WTC11 (cell line): ENCODE results near the gene HBZ. TPM values are rescaled to one million over a fixed set of nuclear protein-coding genes. Genes with fewer than 3 reads are reported as not detected.

Experiments
- ATAC-seq: fragments of 200-7000 bp; cut with Tn5 transposase; 2 replicates; pipeline ENCODE4 v1.10.0; 2021; ENCODE audit warnings: mild to moderate bottlenecking, moderate library complexity
- CTCF ChIA-PET: fragments of 300-600 bp; sonication (Branson Sonifier 250); formaldehyde crosslinking; loops from one replicate; lab custom pipeline; 2021; ENCODE audit warnings: antibody characterized with exemption; lab: Charles Lee
- POLR2A ChIA-PET: fragments of 350-600 bp; sonication (Branson Sonifier 250); formaldehyde crosslinking; loops from one replicate; lab custom pipeline; 2021; ENCODE audit warnings: antibody characterized with exemption; lab: Charles Lee
- DNase-seq: peaks from one replicate; pipeline ENCODE4 v3.0.0; 2021; ENCODE audit warnings: low spot score
- H3K27ac Mint-ChIP-seq: 2 replicates; pipeline ENCODE4 v1.8.0; 2021; ENCODE audit warnings: mixed read lengths
- H3K27me3 Mint-ChIP-seq: 2 replicates; pipeline ENCODE4 v1.8.0; 2021; ENCODE audit warnings: low read depth, mild to moderate bottlenecking, moderate library complexity, mixed read lengths
- H3K36me3 Mint-ChIP-seq: 2 replicates; pipeline ENCODE4 v1.8.0; 2021; ENCODE audit warnings: mixed read lengths
- H3K4me1 Mint-ChIP-seq: 2 replicates; pipeline ENCODE4 v1.8.0; 2022; ENCODE audit warnings: mixed read lengths
- H3K4me3 Mint-ChIP-seq: 2 replicates; pipeline ENCODE4 v1.8.0; 2021; ENCODE audit warnings: mild to moderate bottlenecking, moderate library complexity, mixed read lengths
- H3K9me3 Mint-ChIP-seq: 2 replicates; pipeline ENCODE4 v1.8.0; 2021; ENCODE audit warnings: mixed read lengths
- GABPB1 ChIP-seq: sonication (generic); formaldehyde crosslinking; IDR thresholded peaks from 2 replicates; pipeline ENCODE4 v1.8.1; 2023; ENCODE audit warnings: mild to moderate bottlenecking, missing genetic modification reagents
- JAZF1 ChIP-seq: fragments of 250-450 bp; sonication (Bioruptor Pico); IDR thresholded peaks from 2 replicates; pipeline ENCODE4 v1.9.0; 2021; ENCODE audit warnings: moderate library complexity, mild to moderate bottlenecking, inconsistent platforms
- RELA ChIP-seq: sonication (generic); formaldehyde crosslinking; IDR thresholded peaks from 2 replicates; pipeline ENCODE4 v1.8.1; 2022; ENCODE audit warnings: missing genetic modification reagents, mild to moderate bottlenecking, borderline replicate concordance
- SMAD3 ChIP-seq: sonication (generic); formaldehyde crosslinking; IDR thresholded peaks from 2 replicates; pipeline ENCODE4 v1.8.0; 2022; ENCODE audit warnings: missing genetic modification reagents, mild to moderate bottlenecking, borderline replicate concordance
- SOX15 ChIP-seq: fragments of 250-450 bp; sonication (Bioruptor Pico); IDR thresholded peaks from 2 replicates; pipeline ENCODE4 v1.9.0; 2021; ENCODE audit warnings: mild to moderate bottlenecking
- SP1 ChIP-seq: sonication (generic); formaldehyde crosslinking; conservative IDR thresholded peaks from 2 replicates; pipeline ENCODE4 v1.8.1; 2022; ENCODE audit warnings: missing genetic modification reagents
- ZNF219 ChIP-seq: sonication (generic); formaldehyde crosslinking; IDR thresholded peaks from 2 replicates; pipeline ENCODE4 v1.8.0; 2023; ENCODE audit warnings: missing genetic modification reagents, mild to moderate bottlenecking, borderline replicate concordance
- ZNF423 ChIP-seq: fragments of 250-450 bp; sonication (Bioruptor Pico); IDR thresholded peaks from 2 replicates; pipeline ENCODE4 v2.1.2; 2022; ENCODE audit warnings: mild to moderate bottlenecking, moderate library complexity
- ZNF671 ChIP-seq: fragments of 250-450 bp; sonication (Bioruptor Pico); IDR thresholded peaks from 2 replicates; pipeline ENCODE4 v1.8.0; 2021; ENCODE audit warnings: mild to moderate bottlenecking
- total RNA-seq: library from RNA; stranded (reverse); gene quantifications from 3 replicates; pipeline ENCODE4 v1.2.3, GENCODE V29; 2021
- TF ChIP-seq, protein P1 (sequence below): sonication (generic); formaldehyde crosslinking; IDR thresholded peaks from 2 replicates; pipeline ENCODE4 v1.8.0; 2023; ENCODE audit warnings: missing genetic modification reagents, mild to moderate bottlenecking, borderline replicate concordance
- TF ChIP-seq, protein P2 (sequence below): fragments of 250-450 bp; sonication (Bioruptor Pico); IDR thresholded peaks from 2 replicates; pipeline ENCODE4 v1.9.0; 2021; ENCODE audit warnings: mild to moderate bottlenecking, borderline replicate concordance
- TF ChIP-seq, protein P3 (sequence below): sonication (generic); formaldehyde crosslinking; IDR thresholded peaks from 2 replicates; pipeline ENCODE4 v1.8.1; 2023; ENCODE audit warnings: mild to moderate bottlenecking, missing genetic modification reagents, moderate library complexity
- TF ChIP-seq, protein P4 (sequence below): sonication (generic); formaldehyde crosslinking; IDR thresholded peaks from 2 replicates; pipeline ENCODE4 v1.8.1; 2022; ENCODE audit warnings: low read depth, missing genetic modification reagents, borderline replicate concordance
- TF ChIP-seq, protein P5 (sequence below): sonication (generic); formaldehyde crosslinking; IDR thresholded peaks from 2 replicates; pipeline ENCODE4 v1.8.0; 2022; ENCODE audit warnings: mild to moderate bottlenecking, missing genetic modification reagents

Gene HBZ
- total RNA-seq, 1 experiment from 2014 or later: 0.52 TPM

DNA sequence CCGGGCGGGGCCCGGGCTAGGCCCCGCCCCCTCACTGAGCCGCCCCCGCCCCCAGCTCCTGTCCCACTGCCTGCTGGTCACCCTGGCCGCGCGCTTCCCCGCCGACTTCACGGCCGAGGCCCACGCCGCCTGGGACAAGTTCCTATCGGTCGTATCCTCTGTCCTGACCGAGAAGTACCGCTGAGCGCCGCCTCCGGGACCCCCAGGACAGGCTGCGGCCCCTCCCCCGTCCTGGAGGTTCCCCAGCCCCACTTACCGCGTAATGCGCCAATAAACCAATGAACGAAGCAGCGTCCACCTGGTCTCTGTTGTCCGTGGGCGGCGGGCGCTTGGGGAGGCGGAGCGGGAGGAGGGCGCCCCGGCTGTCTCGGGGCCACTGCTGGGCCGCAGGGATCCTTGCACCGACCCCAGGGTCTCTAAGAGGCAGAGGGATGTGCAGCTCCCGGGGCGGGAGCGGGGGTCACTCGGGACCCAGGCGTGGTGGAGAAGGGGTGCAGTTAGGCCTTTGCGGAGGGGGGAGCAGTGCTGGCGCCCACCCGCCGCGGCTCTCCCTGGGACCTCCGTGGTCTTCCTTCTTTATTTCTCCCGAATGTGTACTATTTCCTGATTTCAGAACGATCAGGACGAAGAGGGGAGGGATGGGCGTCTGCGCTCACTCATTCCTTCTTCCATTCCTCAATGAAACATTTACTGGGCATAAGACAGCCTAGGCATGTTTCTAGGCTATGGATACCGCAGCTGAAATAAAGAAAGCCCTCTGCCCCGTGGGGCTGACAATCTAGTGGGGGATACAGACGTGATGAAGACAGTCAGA, 2.0 kb downstream of the HBZ start:
- Mint-ChIP-seq H3K9me3 (0 out of 2 replicates have a peak, but pooled peaks cover 3% of the 10 kb centered on the region), H3K27ac (no peak overlapping the region), H3K4me1 (peaks cover 4% of the 10 kb centered on the region; the same call in 1 of the 2 replicates), H3K36me3 (no peaks in the 10 kb centered on the region), H3K27me3 (peaks cover 87% of the 10 kb centered on the region), H3K4me3 (peak overlapping the region; percentile 77)
- TF ChIP-seq GABPB1 (CRISPR knock-in tag): no peak
- no peak for TF ChIP-seq JAZF1 (CRISPR knock-in tag)
- TF ChIP-seq, protein P1, sequence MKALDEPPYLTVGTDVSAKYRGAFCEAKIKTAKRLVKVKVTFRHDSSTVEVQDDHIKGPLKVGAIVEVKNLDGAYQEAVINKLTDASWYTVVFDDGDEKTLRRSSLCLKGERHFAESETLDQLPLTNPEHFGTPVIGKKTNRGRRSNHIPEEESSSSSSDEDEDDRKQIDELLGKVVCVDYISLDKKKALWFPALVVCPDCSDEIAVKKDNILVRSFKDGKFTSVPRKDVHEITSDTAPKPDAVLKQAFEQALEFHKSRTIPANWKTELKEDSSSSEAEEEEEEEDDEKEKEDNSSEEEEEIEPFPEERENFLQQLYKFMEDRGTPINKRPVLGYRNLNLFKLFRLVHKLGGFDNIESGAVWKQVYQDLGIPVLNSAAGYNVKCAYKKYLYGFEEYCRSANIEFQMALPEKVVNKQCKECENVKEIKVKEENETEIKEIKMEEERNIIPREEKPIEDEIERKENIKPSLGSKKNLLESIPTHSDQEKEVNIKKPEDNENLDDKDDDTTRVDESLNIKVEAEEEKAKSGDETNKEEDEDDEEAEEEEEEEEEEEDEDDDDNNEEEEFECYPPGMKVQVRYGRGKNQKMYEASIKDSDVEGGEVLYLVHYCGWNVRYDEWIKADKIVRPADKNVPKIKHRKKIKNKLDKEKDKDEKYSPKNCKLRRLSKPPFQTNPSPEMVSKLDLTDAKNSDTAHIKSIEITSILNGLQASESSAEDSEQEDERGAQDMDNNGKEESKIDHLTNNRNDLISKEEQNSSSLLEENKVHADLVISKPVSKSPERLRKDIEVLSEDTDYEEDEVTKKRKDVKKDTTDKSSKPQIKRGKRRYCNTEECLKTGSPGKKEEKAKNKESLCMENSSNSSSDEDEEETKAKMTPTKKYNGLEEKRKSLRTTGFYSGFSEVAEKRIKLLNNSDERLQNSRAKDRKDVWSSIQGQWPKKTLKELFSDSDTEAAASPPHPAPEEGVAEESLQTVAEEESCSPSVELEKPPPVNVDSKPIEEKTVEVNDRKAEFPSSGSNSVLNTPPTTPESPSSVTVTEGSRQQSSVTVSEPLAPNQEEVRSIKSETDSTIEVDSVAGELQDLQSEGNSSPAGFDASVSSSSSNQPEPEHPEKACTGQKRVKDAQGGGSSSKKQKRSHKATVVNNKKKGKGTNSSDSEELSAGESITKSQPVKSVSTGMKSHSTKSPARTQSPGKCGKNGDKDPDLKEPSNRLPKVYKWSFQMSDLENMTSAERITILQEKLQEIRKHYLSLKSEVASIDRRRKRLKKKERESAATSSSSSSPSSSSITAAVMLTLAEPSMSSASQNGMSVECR (CRISPR knock-in tag): no peak
- TF ChIP-seq ZNF219: no peak
- ATAC-seq (peak; percentile 46), DNase-seq (no peak)
- POLR2A ChIA-PET: no interaction called here
- CTCF ChIA-PET: interaction anchor here (0.9 to 2.3 kb wide), 3 partner anchors 26 to 47 kb away, joined by 3 to 8 read pairs (median 4); partner anchors contain the start of gene HBQ1

DNA sequence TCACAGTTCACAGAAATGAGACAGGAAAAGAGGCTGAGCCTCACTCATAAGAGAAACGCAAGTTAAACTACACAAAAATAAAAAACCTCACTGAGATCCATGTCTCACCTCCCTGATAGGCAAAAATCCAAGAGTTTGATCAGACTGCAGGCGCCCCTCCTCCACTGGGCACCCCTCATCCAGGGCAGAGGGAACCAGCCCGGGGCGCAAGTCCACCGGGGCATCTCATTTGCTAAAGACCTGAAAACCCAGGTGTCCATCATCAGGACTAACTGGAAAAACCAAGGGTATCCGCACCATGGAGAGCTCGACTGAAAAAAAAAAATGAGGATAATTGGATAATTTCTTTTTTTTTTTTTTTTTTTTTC, 2.6 kb downstream of the HBZ start:
- no peaks in the 10 kb centered on the region for H3K36me3 Mint-ChIP-seq
- ATAC-seq: no peak
- H3K4me3 Mint-ChIP-seq: peak overlapping the region; percentile 77
- no peak overlapping the region for H3K27ac Mint-ChIP-seq
- TF ChIP-seq, protein P2, sequence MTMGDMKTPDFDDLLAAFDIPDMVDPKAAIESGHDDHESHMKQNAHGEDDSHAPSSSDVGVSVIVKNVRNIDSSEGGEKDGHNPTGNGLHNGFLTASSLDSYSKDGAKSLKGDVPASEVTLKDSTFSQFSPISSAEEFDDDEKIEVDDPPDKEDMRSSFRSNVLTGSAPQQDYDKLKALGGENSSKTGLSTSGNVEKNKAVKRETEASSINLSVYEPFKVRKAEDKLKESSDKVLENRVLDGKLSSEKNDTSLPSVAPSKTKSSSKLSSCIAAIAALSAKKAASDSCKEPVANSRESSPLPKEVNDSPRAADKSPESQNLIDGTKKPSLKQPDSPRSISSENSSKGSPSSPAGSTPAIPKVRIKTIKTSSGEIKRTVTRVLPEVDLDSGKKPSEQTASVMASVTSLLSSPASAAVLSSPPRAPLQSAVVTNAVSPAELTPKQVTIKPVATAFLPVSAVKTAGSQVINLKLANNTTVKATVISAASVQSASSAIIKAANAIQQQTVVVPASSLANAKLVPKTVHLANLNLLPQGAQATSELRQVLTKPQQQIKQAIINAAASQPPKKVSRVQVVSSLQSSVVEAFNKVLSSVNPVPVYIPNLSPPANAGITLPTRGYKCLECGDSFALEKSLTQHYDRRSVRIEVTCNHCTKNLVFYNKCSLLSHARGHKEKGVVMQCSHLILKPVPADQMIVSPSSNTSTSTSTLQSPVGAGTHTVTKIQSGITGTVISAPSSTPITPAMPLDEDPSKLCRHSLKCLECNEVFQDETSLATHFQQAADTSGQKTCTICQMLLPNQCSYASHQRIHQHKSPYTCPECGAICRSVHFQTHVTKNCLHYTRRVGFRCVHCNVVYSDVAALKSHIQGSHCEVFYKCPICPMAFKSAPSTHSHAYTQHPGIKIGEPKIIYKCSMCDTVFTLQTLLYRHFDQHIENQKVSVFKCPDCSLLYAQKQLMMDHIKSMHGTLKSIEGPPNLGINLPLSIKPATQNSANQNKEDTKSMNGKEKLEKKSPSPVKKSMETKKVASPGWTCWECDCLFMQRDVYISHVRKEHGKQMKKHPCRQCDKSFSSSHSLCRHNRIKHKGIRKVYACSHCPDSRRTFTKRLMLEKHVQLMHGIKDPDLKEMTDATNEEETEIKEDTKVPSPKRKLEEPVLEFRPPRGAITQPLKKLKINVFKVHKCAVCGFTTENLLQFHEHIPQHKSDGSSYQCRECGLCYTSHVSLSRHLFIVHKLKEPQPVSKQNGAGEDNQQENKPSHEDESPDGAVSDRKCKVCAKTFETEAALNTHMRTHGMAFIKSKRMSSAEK: no peak
- TF ChIP-seq, protein P1 (CRISPR knock-in tag): no peak
- TF ChIP-seq, protein P3, sequence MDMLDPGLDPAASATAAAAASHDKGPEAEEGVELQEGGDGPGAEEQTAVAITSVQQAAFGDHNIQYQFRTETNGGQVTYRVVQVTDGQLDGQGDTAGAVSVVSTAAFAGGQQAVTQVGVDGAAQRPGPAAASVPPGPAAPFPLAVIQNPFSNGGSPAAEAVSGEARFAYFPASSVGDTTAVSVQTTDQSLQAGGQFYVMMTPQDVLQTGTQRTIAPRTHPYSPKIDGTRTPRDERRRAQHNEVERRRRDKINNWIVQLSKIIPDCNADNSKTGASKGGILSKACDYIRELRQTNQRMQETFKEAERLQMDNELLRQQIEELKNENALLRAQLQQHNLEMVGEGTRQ (CRISPR knock-in tag): no peak
- no peak for TF ChIP-seq SOX15
- TF ChIP-seq RELA (CRISPR knock-in tag): no peak
- TF ChIP-seq, protein P4, sequence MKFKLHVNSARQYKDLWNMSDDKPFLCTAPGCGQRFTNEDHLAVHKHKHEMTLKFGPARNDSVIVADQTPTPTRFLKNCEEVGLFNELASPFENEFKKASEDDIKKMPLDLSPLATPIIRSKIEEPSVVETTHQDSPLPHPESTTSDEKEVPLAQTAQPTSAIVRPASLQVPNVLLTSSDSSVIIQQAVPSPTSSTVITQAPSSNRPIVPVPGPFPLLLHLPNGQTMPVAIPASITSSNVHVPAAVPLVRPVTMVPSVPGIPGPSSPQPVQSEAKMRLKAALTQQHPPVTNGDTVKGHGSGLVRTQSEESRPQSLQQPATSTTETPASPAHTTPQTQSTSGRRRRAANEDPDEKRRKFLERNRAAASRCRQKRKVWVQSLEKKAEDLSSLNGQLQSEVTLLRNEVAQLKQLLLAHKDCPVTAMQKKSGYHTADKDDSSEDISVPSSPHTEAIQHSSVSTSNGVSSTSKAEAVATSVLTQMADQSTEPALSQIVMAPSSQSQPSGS (CRISPR knock-in tag): no peak
- TF ChIP-seq ZNF423 (CRISPR knock-in tag): no peak
- TF ChIP-seq, protein P5, sequence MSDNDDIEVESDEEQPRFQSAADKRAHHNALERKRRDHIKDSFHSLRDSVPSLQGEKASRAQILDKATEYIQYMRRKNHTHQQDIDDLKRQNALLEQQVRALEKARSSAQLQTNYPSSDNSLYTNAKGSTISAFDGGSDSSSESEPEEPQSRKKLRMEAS (CRISPR knock-in tag): no peak
- no peak for TF ChIP-seq SMAD3 (CRISPR knock-in tag)
- TF ChIP-seq SP1 (CRISPR knock-in tag): no peak
- no peak for TF ChIP-seq ZNF671 (CRISPR knock-in tag)
- POLR2A ChIA-PET: interaction anchor here (0.6 kb wide), 1 partner anchor 28 kb away, joined by 4 read pairs; no protein-coding TSS in a partner anchor
- peaks cover 84% of the 10 kb centered on the region for H3K27me3 Mint-ChIP-seq
- H3K9me3 Mint-ChIP-seq: 0 out of 2 replicates have a peak, but pooled peaks cover 3% of the 10 kb centered on the region
- CTCF ChIA-PET: interaction anchor here (1.0 to 2.3 kb wide), 2 partner anchors 37 to 48 kb away, joined by 3 to 8 read pairs; no protein-coding TSS in a partner anchor
- H3K4me1 Mint-ChIP-seq: peaks cover 4% of the 10 kb centered on the region; the same call in 1 of the 2 replicates
- DNase-seq: no peak
